Measurements from ENCODE around the gene TREM1. TPM values are rescaled to one million over a fixed set of nuclear protein-coding genes. Genes with fewer than 3 reads are reported as not detected.
"Not testable (repeated sequence)": the region's sequence is repeated elsewhere in the genome, so short reads cannot be mapped to it uniquely, and the experiment has no call there.

The TREM1 gene
- total RNA-seq, 1 donor, result 103 TPM

DNA sequence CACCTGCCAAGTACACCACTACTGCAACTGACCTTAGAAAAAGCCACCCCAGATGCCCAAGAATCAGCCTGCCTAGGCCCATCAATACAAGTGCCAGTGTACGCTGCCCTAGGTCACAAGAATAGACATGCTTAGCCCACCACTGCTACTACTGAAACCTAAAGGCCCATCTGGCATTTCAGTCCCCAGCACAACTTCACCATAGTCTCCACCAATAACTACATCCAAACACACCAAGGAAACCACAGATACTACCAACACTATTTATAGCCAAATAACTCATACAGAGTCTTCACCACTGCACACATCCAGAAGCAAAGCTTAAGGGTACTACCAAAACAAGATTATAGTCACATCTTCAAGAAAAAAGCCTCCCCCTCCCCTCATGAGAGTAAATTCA, 30.1 kb downstream of the TREM1 start:
- peaks cover 10% of the 10 kb centered on the region for H3K9me3 ChIP-seq (ENCODE audit: low read depth, low read length)
- H3K4me1 ChIP-seq (ENCODE audit: insufficient read depth, low read length), result no peaks in the 10 kb centered on the region
- no peak overlapping the region for H3K4me3 ChIP-seq (ENCODE audit: low read length)
- H3K27me3 ChIP-seq (ENCODE audit: insufficient read depth, low read length), result no peaks in the 10 kb centered on the region

DNA sequence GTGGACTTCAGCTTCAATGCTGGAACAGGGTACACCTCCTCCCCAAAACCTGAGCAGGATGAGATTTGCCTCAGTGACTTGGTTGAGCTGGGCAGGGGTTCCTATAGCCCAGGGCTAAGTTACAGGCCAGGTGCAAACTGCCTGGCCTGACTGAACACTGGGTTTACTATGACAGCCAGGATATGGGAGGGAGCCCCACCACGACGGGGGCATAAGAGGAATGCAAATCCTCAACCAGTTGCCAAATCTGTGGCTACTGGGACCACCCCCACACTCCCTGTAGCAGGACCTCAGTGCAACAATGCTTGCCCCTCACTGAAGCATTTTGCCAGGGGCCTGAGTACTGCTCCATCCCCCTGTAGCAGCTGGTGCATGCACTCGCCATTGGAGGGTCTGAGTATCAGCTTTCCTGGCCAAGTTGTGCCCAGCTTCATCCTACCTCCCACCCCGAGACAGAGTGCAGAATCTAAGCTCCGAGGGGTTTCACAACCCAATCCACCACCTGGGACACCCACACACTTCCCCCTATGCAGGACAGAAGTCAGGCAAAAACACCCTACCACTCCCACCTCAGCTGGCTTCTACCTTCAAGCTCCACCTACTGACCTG, 30.7 kb downstream of the TREM1 start:
- Histone ChIP-seq H3K4me1 (ENCODE audit: insufficient read depth, low read length) (no peaks in the 10 kb centered on the region), H3K27me3 (ENCODE audit: insufficient read depth, low read length) (no peaks in the 10 kb centered on the region), H3K4me3 (ENCODE audit: low read length) (no peak overlapping the region), H3K9me3 (ENCODE audit: low read depth, low read length) (peaks cover 4% of the 10 kb centered on the region)

- H3K27me3 ChIP-seq (ENCODE audit: insufficient read depth, low read length), result no peaks in the 10 kb centered on the region
- H3K4me3 ChIP-seq (ENCODE audit: low read length), result no peak overlapping the region
- H3K4me1 ChIP-seq (ENCODE audit: insufficient read depth, low read length), result no peaks in the 10 kb centered on the region
- H3K9me3 ChIP-seq (ENCODE audit: low read depth, low read length), result no peaks in the 10 kb centered on the region
These were observed 31.4 kb downstream of the TREM1 start for GRCh38 chr6:41255110-41255509.

- Histone ChIP-seq H3K4me1 (ENCODE audit: insufficient read depth, low read length) (no peaks in the 10 kb centered on the region), H3K27me3 (ENCODE audit: insufficient read depth, low read length) (no peaks in the 10 kb centered on the region), H3K9me3 (ENCODE audit: low read depth, low read length) (no peaks in the 10 kb centered on the region), H3K4me3 (ENCODE audit: low read length) (no peak overlapping the region)
These were observed 33.9 kb downstream of the TREM1 start for GRCh38 chr6:41252401-41253169.

GRCh38 chr6:41247882-41248705, 38.4 kb downstream of the TREM1 start:
- Histone ChIP-seq H3K4me1 (ENCODE audit: insufficient read depth, low read length) (no peaks in the 10 kb centered on the region), H3K27me3 (ENCODE audit: insufficient read depth, low read length) (no peaks in the 10 kb centered on the region), H3K4me3 (ENCODE audit: low read length) (no peak overlapping the region), H3K9me3 (ENCODE audit: low read depth, low read length) (no peaks in the 10 kb centered on the region)

DNA sequence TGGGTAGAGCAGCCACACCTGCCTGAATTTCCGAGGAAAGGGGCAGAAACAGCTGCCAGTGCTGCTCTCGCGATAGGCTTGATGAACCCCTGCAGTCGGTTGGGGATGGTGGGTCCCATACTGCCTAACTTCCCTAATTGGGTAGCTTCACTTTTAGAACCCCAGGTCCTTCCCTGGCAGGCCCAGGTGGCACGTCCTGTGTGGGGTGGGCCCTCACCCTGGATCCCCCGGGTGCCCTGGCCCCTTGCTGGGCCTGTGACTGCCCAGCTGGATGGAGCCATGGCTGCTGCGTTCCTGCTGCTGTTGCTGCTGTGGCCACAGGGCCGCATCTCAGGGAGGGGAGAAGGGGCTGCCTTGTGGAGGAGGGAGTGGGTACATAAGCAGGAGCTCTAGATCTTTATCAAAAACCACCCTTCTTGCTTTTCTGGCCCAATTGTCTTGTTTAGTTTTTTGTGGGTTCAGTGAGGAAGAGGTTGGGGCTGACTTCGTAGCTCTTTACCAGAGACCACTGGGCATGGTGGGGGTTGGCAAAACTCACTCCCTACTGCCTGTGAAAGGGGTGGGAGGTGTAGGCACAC, 39.1 kb downstream of the TREM1 start:
- no peaks in the 10 kb centered on the region for H3K9me3 ChIP-seq (ENCODE audit: low read depth, low read length)
- H3K4me3 ChIP-seq (ENCODE audit: low read length), result no peak overlapping the region
- H3K27me3 ChIP-seq (ENCODE audit: insufficient read depth, low read length), result no peaks in the 10 kb centered on the region
- H3K4me1 ChIP-seq (ENCODE audit: insufficient read depth, low read length), result no peaks in the 10 kb centered on the region

GRCh38 chr6:41246529-41246928, 40.0 kb downstream of the TREM1 start:
- H3K27me3 ChIP-seq (ENCODE audit: insufficient read depth, low read length); H3K4me3 ChIP-seq (ENCODE audit: low read length); H3K9me3 ChIP-seq (ENCODE audit: low read depth, low read length); H3K4me1 ChIP-seq (ENCODE audit: insufficient read depth, low read length): not testable (repeated sequence)

DNA sequence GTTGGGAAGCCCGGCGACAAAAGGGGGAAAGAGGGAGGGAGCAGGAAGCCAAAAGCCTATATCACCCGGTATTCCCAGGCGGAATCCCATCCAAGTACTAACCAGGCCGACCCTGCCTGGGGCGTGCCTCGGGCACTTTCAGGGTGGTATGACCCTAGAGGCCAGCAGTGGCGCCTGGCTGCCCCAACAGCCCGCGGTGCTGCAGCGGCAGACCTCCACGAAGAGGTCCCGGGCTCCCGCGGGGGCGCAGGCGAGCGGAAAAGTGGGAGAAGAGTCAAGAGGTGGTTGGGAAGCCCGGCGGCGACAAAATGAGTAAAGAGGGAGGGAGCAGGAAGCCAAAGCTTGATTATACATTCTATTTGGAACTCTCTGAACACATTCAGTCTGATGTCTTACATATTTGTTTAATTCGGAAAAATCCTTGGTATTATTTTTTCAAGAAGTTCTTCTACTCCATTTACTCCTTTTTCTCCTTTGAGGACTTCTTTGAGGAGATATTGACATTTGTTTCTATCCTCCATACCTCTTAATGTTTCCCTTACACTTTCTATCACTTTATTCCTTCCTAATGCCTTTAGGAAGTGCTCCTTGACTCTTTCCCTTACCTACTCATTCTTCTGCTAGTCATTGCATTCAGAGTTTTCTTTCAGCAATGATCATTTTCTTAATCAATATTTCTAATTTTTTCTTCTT, 46.9 kb downstream of the TREM1 start:
- no peak overlapping the region for H3K4me3 ChIP-seq (ENCODE audit: low read length)
- H3K4me1 ChIP-seq (ENCODE audit: insufficient read depth, low read length), result no peaks in the 10 kb centered on the region
- no peaks in the 10 kb centered on the region for H3K9me3 ChIP-seq (ENCODE audit: low read depth, low read length)
- peaks cover 17% of the 10 kb centered on the region for H3K27me3 ChIP-seq (ENCODE audit: insufficient read depth, low read length)

GRCh38 chr6:41237128-41237527, 49.4 kb downstream of the TREM1 start:
- H3K9me3 ChIP-seq (ENCODE audit: low read depth, low read length), result no peaks in the 10 kb centered on the region
- no peaks in the 10 kb centered on the region for H3K4me1 ChIP-seq (ENCODE audit: insufficient read depth, low read length)
- no peak overlapping the region for H3K4me3 ChIP-seq (ENCODE audit: low read length)
- H3K27me3 ChIP-seq (ENCODE audit: insufficient read depth, low read length), result peaks cover 17% of the 10 kb centered on the region

DNA sequence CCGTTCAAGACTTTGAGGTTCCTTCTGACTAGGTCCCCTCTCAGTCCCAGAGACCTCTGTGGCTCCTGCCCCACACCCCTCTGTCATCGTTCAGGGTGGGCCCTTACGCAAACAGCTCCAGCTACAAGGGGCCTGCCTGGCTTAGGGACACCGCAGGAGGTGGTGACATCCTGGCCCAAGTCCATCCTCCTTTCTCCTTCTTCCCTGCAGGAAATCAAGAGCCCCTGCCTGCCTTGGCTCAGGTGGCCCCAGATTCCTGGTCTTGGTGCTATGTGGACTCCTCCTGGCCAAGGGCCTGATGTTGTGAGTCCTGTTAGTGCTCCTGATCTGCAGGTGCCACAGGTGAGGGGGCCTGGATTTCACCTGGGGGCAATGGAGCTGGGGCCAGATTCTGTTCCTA, 50.2 kb downstream of the TREM1 start:
- Histone ChIP-seq H3K27me3 (ENCODE audit: insufficient read depth, low read length) (peaks cover 17% of the 10 kb centered on the region), H3K4me3 (ENCODE audit: low read length) (no peak overlapping the region), H3K9me3 (ENCODE audit: low read depth, low read length) (no peaks in the 10 kb centered on the region), H3K4me1 (ENCODE audit: insufficient read depth, low read length) (no peaks in the 10 kb centered on the region)

DNA sequence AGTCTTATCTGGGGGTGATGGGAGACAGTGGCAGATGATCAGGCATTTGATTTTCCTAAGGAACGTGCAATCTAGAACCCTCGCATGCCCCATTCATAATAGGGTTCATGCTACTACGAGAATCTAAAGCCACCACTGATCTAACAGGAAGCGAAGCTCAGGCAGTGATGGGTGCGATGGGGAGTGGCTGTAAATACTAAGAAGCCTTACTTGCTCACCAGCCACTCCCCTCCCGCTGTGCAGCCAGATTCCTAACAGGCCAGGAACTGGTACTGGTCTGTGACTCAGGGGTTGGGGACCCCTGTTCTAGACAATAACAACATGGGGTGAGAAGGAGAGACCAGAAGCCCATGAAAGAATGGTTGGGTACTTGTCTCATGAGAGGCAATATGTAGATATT, 53.8 kb downstream of the TREM1 start:
- Histone ChIP-seq H3K4me1 (ENCODE audit: insufficient read depth, low read length) (peaks cover 19% of the 10 kb centered on the region), H3K9me3 (ENCODE audit: low read depth, low read length) (no peaks in the 10 kb centered on the region), H3K4me3 (ENCODE audit: low read length) (no peak overlapping the region), H3K27me3 (ENCODE audit: insufficient read depth, low read length) (no peaks in the 10 kb centered on the region)

DNA sequence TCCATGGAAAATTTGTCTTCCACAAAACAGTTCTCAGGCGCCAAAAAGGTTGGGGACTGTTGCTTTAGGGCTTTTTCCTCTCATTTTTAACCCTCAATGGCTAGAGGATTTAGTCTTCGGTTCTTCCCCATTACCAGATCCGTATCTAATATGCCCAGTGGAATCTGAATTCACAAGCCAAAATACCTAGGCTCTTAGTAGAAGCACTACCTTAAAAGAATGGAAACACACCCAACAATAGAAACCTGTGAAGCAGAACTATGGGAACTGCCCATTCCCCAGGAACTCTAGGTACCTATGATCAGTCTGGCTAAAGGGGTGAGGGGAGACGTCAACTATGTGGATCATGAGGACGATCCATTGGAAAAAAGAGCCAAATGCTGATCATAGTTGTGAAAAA, 55.2 kb downstream of the TREM1 start:
- Histone ChIP-seq H3K4me3 (ENCODE audit: low read length) (no peak overlapping the region), H3K4me1 (ENCODE audit: insufficient read depth, low read length) (peaks cover 24% of the 10 kb centered on the region), H3K9me3 (ENCODE audit: low read depth, low read length) (no peaks in the 10 kb centered on the region), H3K27me3 (ENCODE audit: insufficient read depth, low read length) (no peaks in the 10 kb centered on the region)

GRCh38 chr6:41229721-41230120, 56.8 kb downstream of the TREM1 start:
- Histone ChIP-seq H3K27me3 (ENCODE audit: insufficient read depth, low read length) (no peaks in the 10 kb centered on the region), H3K4me1 (ENCODE audit: insufficient read depth, low read length) (peaks cover 29% of the 10 kb centered on the region), H3K4me3 (ENCODE audit: low read length) (no peak overlapping the region), H3K9me3 (ENCODE audit: low read depth, low read length) (no peaks in the 10 kb centered on the region)

- H3K4me1 ChIP-seq (ENCODE audit: insufficient read depth, low read length), result peaks cover 32% of the 10 kb centered on the region
- no peaks in the 10 kb centered on the region for H3K9me3 ChIP-seq (ENCODE audit: low read depth, low read length)
- H3K4me3 ChIP-seq (ENCODE audit: low read length), result peak overlapping the region; percentile 17
- no peaks in the 10 kb centered on the region for H3K27me3 ChIP-seq (ENCODE audit: insufficient read depth, low read length)
These were observed 57.9 kb downstream of the TREM1 start for GRCh38 chr6:41228616-41229015.

DNA sequence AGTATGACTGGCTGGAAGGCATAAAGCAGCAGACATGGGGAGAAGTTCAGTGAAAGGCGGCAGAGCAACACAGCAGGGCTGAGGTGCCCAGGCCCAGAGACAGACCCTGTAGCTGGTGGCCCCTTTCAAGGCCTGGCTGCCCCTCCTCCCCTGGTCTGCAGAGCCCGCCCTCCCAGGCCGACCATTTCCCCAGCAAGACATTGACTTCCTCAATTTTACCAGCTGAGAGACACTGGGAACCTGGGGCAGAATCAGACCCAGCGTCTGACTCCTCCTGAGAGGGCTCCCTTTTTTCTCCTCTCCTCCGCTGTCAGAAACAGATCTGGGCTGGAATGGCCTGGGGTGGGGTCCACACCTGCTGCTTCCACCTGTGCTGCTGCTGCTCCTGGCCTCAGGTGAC, 58.4 kb downstream of the TREM1 start, which contains the start of gene TREML4:
TSS of gene TREML4 (plus strand) at position 254 of the 400 bp plus-strand sequence. CDS start at position 333, 79 bp downstream.
- H3K4me1 ChIP-seq (ENCODE audit: insufficient read depth, low read length), result peaks cover 32% of the 10 kb centered on the region
- H3K9me3 ChIP-seq (ENCODE audit: low read depth, low read length), result no peaks in the 10 kb centered on the region
- H3K4me3 ChIP-seq (ENCODE audit: low read length), result peak within 1 kb of the TSS; percentile 17
- no peaks in the 10 kb centered on the region for H3K27me3 ChIP-seq (ENCODE audit: insufficient read depth, low read length)
